Suprapubic skin (tissue), 4 donors: ENCODE results near the gene RAB5B. TPM values are rescaled to one million over a fixed set of nuclear protein-coding genes. Genes with fewer than 3 reads are reported as not detected.
"Not testable (repeated sequence)": the region's sequence is repeated elsewhere in the genome, so short reads cannot be mapped to it uniquely, and the experiment has no call there.

Experiments
- DNase-seq, 2 donors: peaks; one replicate each; pipeline ENCODE4 v3.0.0-alpha.2; 2019; ENCODE audit warnings: low spot score in 2 of 2
- H3K27ac ChIP-seq: fragments of 200-600 bp; sonication (generic); one replicate; pipeline ENCODE4 v1.5.1; 2019
- H3K27me3 ChIP-seq: fragments of 200-600 bp; sonication (generic); one replicate; pipeline ENCODE4 v1.5.1; 2019
- H3K36me3 ChIP-seq: fragments of 200-600 bp; sonication (generic); one replicate; pipeline ENCODE4 v1.5.1; 2019
- H3K4me1 ChIP-seq: fragments of 200-600 bp; sonication (generic); one replicate; pipeline ENCODE4 v1.5.1; 2019
- H3K4me3 ChIP-seq: fragments of 200-600 bp; sonication (generic); one replicate; pipeline ENCODE4 v1.5.1; 2019; ENCODE audit warnings: mild to moderate bottlenecking
- H3K9me3 ChIP-seq: fragments of 200-600 bp; sonication (generic); one replicate; pipeline ENCODE4 v1.5.1; 2019
- CTCF ChIP-seq, 2 donors: fragments of 200-600 bp in 1 of 2; fragments of 450-650 bp in 1 of 2; sonication (generic) in 1 of 2; IDR thresholded peaks; one replicate each; pipeline ENCODE4 v1.5.1; 2016 to 2019; ENCODE audit warnings: antibody characterized with exemption in 2 of 2, mild to moderate bottlenecking in 1 of 2, moderate library complexity in 1 of 2
- EP300 ChIP-seq: sonication (generic); formaldehyde crosslinking; IDR thresholded peaks from one replicate; pipeline ENCODE4 v1.6.1; 2017; ENCODE audit warnings: antibody characterized with exemption
- POLR2A ChIP-seq, 2 donors: fragments of 450-650 bp; IDR thresholded peaks; one replicate each; pipeline ENCODE4 v1.6.1; 2017; ENCODE audit warnings: antibody characterized with exemption in 2 of 2, mild to moderate bottlenecking in 2 of 2, moderate library complexity in 2 of 2
- POLR2AphosphoS5 ChIP-seq, 3 donors: sonication (generic); formaldehyde crosslinking; IDR thresholded peaks; one replicate each; pipeline ENCODE4 v1.6.1; 2017; ENCODE audit warnings: antibody characterized with exemption in 3 of 3
- WGBS: methylation state at CpG from one replicate; pipeline ENCODE4 v1.1.5; 2018; 5-methylcytosine and 5-hydroxymethylcytosine counted together
- total RNA-seq, 4 donors: library from RNA; depleted of rRNA; stranded (reverse); fragments of >200 nt; gene quantifications; one replicate each; pipeline ENCODE4 v1.1.0, GENCODE V29; 2016

RAB5B gene
- total RNA-seq, 4 donors from 2014 or later = 97.1 to 143 (median 114) TPM

GRCh38 chr12:55978393-55978792, 4.5 kb downstream of the RAB5B start:
- Histone ChIP-seq H3K27me3 (no peaks in the 10 kb centered on the region), H3K27ac (no peak overlapping the region), H3K9me3 (no peaks in the 10 kb centered on the region), H3K36me3 (peaks cover 24% of the 10 kb centered on the region), H3K4me1 (peaks cover 23% of the 10 kb centered on the region), H3K4me3 (no peak overlapping the region)
- 85% methylated on average over 7 of the region's 7 CpGs for WGBS
- TF ChIP-seq POLR2A (IDR thresholded peaks at IDR 0.05) (no peak), CTCF (IDR thresholded peaks at IDR 0.05) (no peak), EP300 (no peak), POLR2AphosphoS5 (IDR thresholded peaks at IDR 0.05) (no peak)
- DNase-seq = no peak

GRCh38 chr12:55979069-55979468, 5.2 kb downstream of the RAB5B start:
- H3K36me3 ChIP-seq = peaks cover 31% of the 10 kb centered on the region
- no peak overlapping the region for H3K4me3 ChIP-seq
- no peaks in the 10 kb centered on the region for H3K9me3 ChIP-seq
- H3K27me3 ChIP-seq = no peaks in the 10 kb centered on the region
- H3K27ac ChIP-seq = no peak overlapping the region
- H3K4me1 ChIP-seq = peaks cover 23% of the 10 kb centered on the region
- no peak for DNase-seq
- no peak for TF ChIP-seq CTCF (IDR thresholded peaks at IDR 0.05)
- TF ChIP-seq POLR2AphosphoS5 (IDR thresholded peaks at IDR 0.05) = no peak
- TF ChIP-seq POLR2A (IDR thresholded peaks at IDR 0.05) = no peak
- no peak for TF ChIP-seq EP300
- WGBS = 87% methylated on average over 3 of the region's 3 CpGs

- peaks cover 56% of the 10 kb centered on the region for H3K36me3 ChIP-seq
Observed at GRCh38 chr12:55981882-55982281, 8.0 kb downstream of the RAB5B start.

GRCh38 chr12:55982319-55982936, 8.6 kb downstream of the RAB5B start:
- peaks cover 6% of the 10 kb centered on the region for H3K4me1 ChIP-seq
- TF ChIP-seq POLR2AphosphoS5 (IDR thresholded peaks at IDR 0.05) = no peak
- TF ChIP-seq CTCF (IDR thresholded peaks at IDR 0.05) = no peak
- TF ChIP-seq POLR2A (IDR thresholded peaks at IDR 0.05) = no peak
- TF ChIP-seq EP300 = no peak
- 82% methylated on average over 3 of the region's 3 CpGs for WGBS
- no peaks in the 10 kb centered on the region for H3K27me3 ChIP-seq
- H3K27ac ChIP-seq = no peak overlapping the region
- H3K4me3 ChIP-seq = no peak overlapping the region
- no peak for DNase-seq
- peaks cover 62% of the 10 kb centered on the region for H3K36me3 ChIP-seq
- H3K9me3 ChIP-seq = no peaks in the 10 kb centered on the region

More at GRCh38 chr12:55981882-55982281, 8.0 kb downstream of the RAB5B start:
- H3K9me3 ChIP-seq, H3K4me3 ChIP-seq, DNase-seq, H3K27me3 ChIP-seq, H3K4me1 ChIP-seq, H3K27ac ChIP-seq: not testable (repeated sequence)
- WGBS = 81% methylated on average over 5 of the region's 5 CpGs

- H3K4me3 ChIP-seq = no peak overlapping the region
- H3K27me3 ChIP-seq = no peaks in the 10 kb centered on the region
- H3K27ac ChIP-seq = no peak overlapping the region
- no peak for DNase-seq
- no peaks in the 10 kb centered on the region for H3K9me3 ChIP-seq
- no peaks in the 10 kb centered on the region for H3K4me1 ChIP-seq
- H3K36me3 ChIP-seq = peaks cover 65% of the 10 kb centered on the region
- WGBS = 90% methylated on average over 4 of the region's 4 CpGs
- TF ChIP-seq CTCF (IDR thresholded peaks at IDR 0.05) = no peak
- no peak for TF ChIP-seq EP300
- TF ChIP-seq POLR2A (IDR thresholded peaks at IDR 0.05) = no peak
- no peak for TF ChIP-seq POLR2AphosphoS5 (IDR thresholded peaks at IDR 0.05)
Observed at GRCh38 chr12:55983232-55983842, 9.5 kb downstream of the RAB5B start.
